HG03045 (cell line): ENCODE measurements around the gene SRP72.
A peak's percentile ranks its signal among the peaks of the same experiment; 100 is the strongest.

ENCODE experiments used
- ATAC-seq: cut with Tn5 transposase; IDR thresholded peaks from one replicate; pipeline ENCODE4 v1.9.1; 2021; ENCODE audit warnings: mild to moderate bottlenecking, moderate library complexity; ENCODE audit not compliant: unreplicated experiment

SRP72 gene

GRCh38 chr4:56540826-56541225, 73.4 kb downstream of the SRP72 start:
- no peak for ATAC-seq

- ATAC-seq: peak; percentile 98
Observed at GRCh38 chr4:56544573-56545131, 77.2 kb downstream of the SRP72 start.

GRCh38 chr4:56550642-56551041, 83.2 kb downstream of the SRP72 start:
- no peak for ATAC-seq

GRCh38 chr4:56551516-56551915, 84.1 kb downstream of the SRP72 start:
- no peak for ATAC-seq

- ATAC-seq: no peak
Observed at GRCh38 chr4:56552273-56552672, 84.9 kb downstream of the SRP72 start.
